Stimulated activated CD8-positive, alpha-beta memory T cell treated with anti-CD3 and anti-CD28 coated beads, Interleukin-12 subunit alpha, Interleukin-12 subunit beta, amount 100 ng/mL, for 4 hours (primary cell): ENCODE results near the gene NFYB.
"Not testable (repeated sequence)": the region's sequence is repeated elsewhere in the genome, so short reads cannot be mapped to it uniquely, and the experiment has no call there.

Source experiments
- DNase-seq: peaks from one replicate; pipeline ENCODE4 v3.0.0-alpha.2; 2020; ENCODE audit warnings: low read depth

The NFYB gene

GRCh38 chr12:104137902-104138796, at the start of gene NFYB:
Gene NFYB (minus strand): TSS chr12:104138210. CDS start chr12:104135453, 2,757 bp downstream.
- peak; percentile 82 for DNase-seq

- DNase-seq, result no peak
Observed at GRCh38 chr12:104187446-104188155, 49.6 kb upstream of the NFYB start.

GRCh38 chr12:104183443-104183842, 45.4 kb upstream of the NFYB start:
- DNase-seq, result no peak

GRCh38 chr12:104182621-104183378, 44.8 kb upstream of the NFYB start:
- no peak for DNase-seq

- DNase-seq, result no peak
Observed at GRCh38 chr12:104182144-104182543, 44.1 kb upstream of the NFYB start.

GRCh38 chr12:104181313-104181712, 43.3 kb upstream of the NFYB start:
- DNase-seq, result no peak

GRCh38 chr12:104180374-104180773, 42.4 kb upstream of the NFYB start:
- DNase-seq, result no peak

- no peak for DNase-seq
Observed at GRCh38 chr12:104177663-104178501, 39.9 kb upstream of the NFYB start.

- DNase-seq, result no peak
Observed at GRCh38 chr12:104177336-104177662, 39.3 kb upstream of the NFYB start.

- no peak for DNase-seq
Observed at GRCh38 chr12:104175726-104176247, 37.8 kb upstream of the NFYB start.

GRCh38 chr12:104173804-104174203, 35.8 kb upstream of the NFYB start:
- DNase-seq, result not testable (repeated sequence)

- no peak for DNase-seq
Observed at GRCh38 chr12:104172570-104172947, 34.5 kb upstream of the NFYB start.

- no peak for DNase-seq
Observed at GRCh38 chr12:104171785-104172569, 34.0 kb upstream of the NFYB start.

GRCh38 chr12:104168596-104168995, 30.6 kb upstream of the NFYB start:
- DNase-seq, result no peak

GRCh38 chr12:104167519-104168458, 29.8 kb upstream of the NFYB start:
- no peak for DNase-seq

- DNase-seq, result no peak
Observed at GRCh38 chr12:104166465-104166864, 28.5 kb upstream of the NFYB start.

- no peak for DNase-seq
Observed at GRCh38 chr12:104165801-104166200, 27.8 kb upstream of the NFYB start.

- DNase-seq, result no peak
Observed at GRCh38 chr12:104164634-104165033, 26.6 kb upstream of the NFYB start.

GRCh38 chr12:104163631-104164030, 25.6 kb upstream of the NFYB start:
- DNase-seq, result no peak

- not testable (repeated sequence) for DNase-seq
Observed at GRCh38 chr12:104163028-104163427, 25.0 kb upstream of the NFYB start.
